OCI-LY7 (cell line): ENCODE results near the gene TK1. TPM values are rescaled to one million over a fixed set of nuclear protein-coding genes. Genes with fewer than 3 reads are reported as not detected.

Experiments used
- BruUV-seq: library from RNA; stranded (reverse); fragments of 400-500 nt; replicated peaks from 2 replicates; lab custom pipeline; 2021; lab: Mats Ljungman, UMichigan
- CTCF ChIA-PET: fragments of 300-600 bp; sonication (Branson Sonifier 250); formaldehyde crosslinking; loops from one replicate; lab custom pipeline; 2022; ENCODE audit warnings: antibody characterized with exemption; ENCODE audit not compliant: unreplicated experiment; lab: Charles Lee
- POLR2A ChIA-PET: fragments of 300-600 bp; sonication (Branson Sonifier 250); formaldehyde crosslinking; loops from one replicate; lab custom pipeline; 2022; ENCODE audit warnings: antibody characterized with exemption; lab: Charles Lee
- DNase-seq: peaks from one replicate; pipeline ENCODE4 v3.0.0-alpha.2; 2015; ENCODE audit warnings: low spot score
- H2AFZ ChIP-seq: fragments of 200-600 bp; sonication (generic), shearing (Covaris generic); 2 replicates; pipeline ENCODE4 v1.6.1; 2014; ENCODE audit warnings: mild to moderate bottlenecking, antibody characterized with exemption, low read length, moderate library complexity
- H3K27ac ChIP-seq: fragments of 200-600 bp; sonication (generic); 2 replicates; pipeline ENCODE4 v1.5.1; 2014; ENCODE audit warnings: mixed run types, low read depth, mild to moderate bottlenecking, moderate library complexity, low read length, inconsistent platforms; ENCODE audit not compliant: poor library complexity, severe bottlenecking
- H3K36me3 ChIP-seq: fragments of 200-600 bp; sonication (generic); 2 replicates; pipeline ENCODE4 v1.6.1; 2014; ENCODE audit warnings: mild to moderate bottlenecking, antibody characterized with exemption, low read length, moderate library complexity, mixed read lengths; ENCODE audit not compliant: insufficient read depth
- H3K4me1 ChIP-seq: fragments of 200-600 bp; sonication (generic); 2 replicates; pipeline ENCODE4 v1.5.1; 2014; ENCODE audit warnings: mild to moderate bottlenecking, low read length; ENCODE audit not compliant: insufficient read depth, poor library complexity, severe bottlenecking
- H3K4me2 ChIP-seq: fragments of 200-600 bp; sonication (generic); 2 replicates; pipeline ENCODE4 v1.6.1; 2014; ENCODE audit warnings: mild to moderate bottlenecking, low read length
- H3K4me3 ChIP-seq: fragments of 200-600 bp; sonication (generic); 2 replicates; pipeline ENCODE4 v1.5.1; 2014; ENCODE audit warnings: mild to moderate bottlenecking, low read depth, low read length; ENCODE audit not compliant: poor library complexity, severe bottlenecking
- H3K79me2 ChIP-seq: fragments of 200-600 bp; sonication (generic); 2 replicates; pipeline ENCODE4 v1.6.1; 2016; ENCODE audit warnings: low read depth, mild to moderate bottlenecking, low read length, moderate library complexity, mixed read lengths; ENCODE audit not compliant: insufficient read depth
- H3K9me2 ChIP-seq: fragments of 200-600 bp; sonication (generic); 2 replicates; pipeline ENCODE4 v1.6.1; 2016; ENCODE audit warnings: mild to moderate bottlenecking, low read length, mixed read lengths; ENCODE audit not compliant: insufficient read depth
- H3K9me3 ChIP-seq: fragments of 200-600 bp; sonication (generic); 2 replicates; pipeline ENCODE4 v1.6.1; 2014; ENCODE audit warnings: mild to moderate bottlenecking, mixed run types, low read length, mixed read lengths
- H4K20me1 ChIP-seq: fragments of 200-600 bp; sonication (generic); 2 replicates; pipeline ENCODE4 v1.6.1; 2014; ENCODE audit warnings: mild to moderate bottlenecking, antibody characterized with exemption, low read length, moderate library complexity, mixed read lengths; ENCODE audit not compliant: insufficient read depth
- CTCF ChIP-seq: fragments of 200-600 bp; sonication (generic); conservative IDR thresholded peaks from 2 replicates; pipeline ENCODE4 v1.5.1; 2014; ENCODE audit warnings: mild to moderate bottlenecking, antibody characterized with exemption, low read length, moderate library complexity, mixed read lengths
- EZH2phosphoT487 ChIP-seq: fragments of 200-600 bp; sonication (generic); IDR thresholded peaks from 2 replicates; pipeline ENCODE4 v1.6.1; 2018; ENCODE audit warnings: low read depth, borderline replicate concordance, mild to moderate bottlenecking, mixed run types, antibody characterized with exemption, low read length, moderate library complexity, mixed read lengths
- intact Hi-C: fragments of 100-400 bp; cut with micrococcal nuclease; formaldehyde crosslinking; loops from one replicate; pipeline ENCODE4 v1.10.0; 2022; ENCODE audit not compliant: unreplicated experiment
- total RNA-seq, 2 experiments: library from RNA; depleted of rRNA in 1 of 2; stranded (reverse); fragments of >200 nt in 1 of 2; shearing (Covaris generic) in 1 of 2; gene quantifications; 2 replicates each; pipeline ENCODE4 v1.2.3, GENCODE V29; 2014 to 2022

TK1 gene
- total RNA-seq, 2 experiments from 2014 or later = 108 to 149 TPM

- Histone ChIP-seq H3K36me3 (peaks cover 13% of the 10 kb centered on the region), H3K4me3 (no peak overlapping the region), H3K4me2 (no peak overlapping the region), H3K79me2 (no peaks in the 10 kb centered on the region), H3K9me2 (no peaks in the 10 kb centered on the region), H3K9me3 (no peaks in the 10 kb centered on the region), H3K4me1 (peaks cover 37% of the 10 kb centered on the region), H4K20me1 (no peaks in the 10 kb centered on the region), H2AFZ (no peak overlapping the region), H3K27ac (no peak overlapping the region)
- no peak for DNase-seq
- POLR2A ChIA-PET = interaction anchor here (0.8 to 1.0 kb wide), 2 partner anchors 8 to 10 kb away, joined by 3 read pairs; no protein-coding TSS in a partner anchor
- no TSS peak for BruUV-seq
- CTCF ChIA-PET = no interaction called here
- intact Hi-C loops = no loop called here
- TF ChIP-seq CTCF (no peak), EZH2phosphoT487 (no peak)
Measured at GRCh38 chr17:78144736-78145641, 41.9 kb downstream of the TK1 start.

GRCh38 chr17:78144147-78144719 lies 42.6 kb downstream of the TK1 start:
- no peak overlapping the region for H3K27ac ChIP-seq
- no peak overlapping the region for H3K4me3 ChIP-seq
- no peak overlapping the region for H2AFZ ChIP-seq
- H3K9me3 ChIP-seq = no peaks in the 10 kb centered on the region
- POLR2A ChIA-PET = interaction anchor here (0.8 to 1.0 kb wide), 2 partner anchors 9 kb away, joined by 3 read pairs; no protein-coding TSS in a partner anchor
- BruUV-seq = no TSS peak
- no peaks in the 10 kb centered on the region for H3K79me2 ChIP-seq
- CTCF ChIA-PET = no interaction called here
- H3K36me3 ChIP-seq = peaks cover 13% of the 10 kb centered on the region
- no peaks in the 10 kb centered on the region for H4K20me1 ChIP-seq
- H3K4me1 ChIP-seq = peaks cover 40% of the 10 kb centered on the region
- no peak for DNase-seq
- no peaks in the 10 kb centered on the region for H3K9me2 ChIP-seq
- TF ChIP-seq CTCF = 0 out of 2 replicates have a peak, but pooled peaks have one; percentile 17
- TF ChIP-seq EZH2phosphoT487 = no peak
- H3K4me2 ChIP-seq = no peak overlapping the region
- intact Hi-C loops = no loop called here
